ENCODE data around the gene C4orf36.

C4orf36 gene

DNA sequence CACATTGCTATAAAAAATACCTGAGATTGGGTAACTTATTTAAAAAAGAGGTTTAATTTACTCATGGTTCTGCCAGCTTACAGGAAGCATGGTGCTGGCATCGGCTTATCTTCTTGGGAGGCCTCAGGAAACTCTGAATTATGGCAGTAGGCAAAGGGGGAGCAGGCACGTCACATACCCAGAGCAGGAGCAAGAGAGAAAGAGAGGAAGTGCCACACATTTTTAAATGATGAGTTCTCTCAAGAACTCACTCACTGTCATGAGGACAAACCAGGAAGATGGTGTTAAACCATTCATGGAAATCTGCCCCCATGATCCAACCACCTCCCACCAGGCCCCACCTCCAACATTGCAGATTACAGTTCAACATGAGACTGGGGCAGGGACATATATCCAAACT, 32.6 kb upstream of the C4orf36 start:
- Mint-ChIP-seq H3K4me1 (ENCODE audit: low read depth) (peaks cover 17% of the 10 kb centered on the region), H3K9me3 (ENCODE audit: low read depth) (no peaks in the 10 kb centered on the region), H3K4me3 (no peak overlapping the region), H3K27ac (no peak overlapping the region), H3K36me3 (peaks cover 3% of the 10 kb centered on the region), H3K27me3 (no peaks in the 10 kb centered on the region)

- H3K4me1 Mint-ChIP-seq (ENCODE audit: low read depth): no peaks in the 10 kb centered on the region
- H3K27me3 Mint-ChIP-seq: no peaks in the 10 kb centered on the region
- no peak overlapping the region for H3K4me3 Mint-ChIP-seq
- no peak overlapping the region for H3K27ac Mint-ChIP-seq
- no peaks in the 10 kb centered on the region for H3K9me3 Mint-ChIP-seq (ENCODE audit: low read depth)
- peaks cover 4% of the 10 kb centered on the region for H3K36me3 Mint-ChIP-seq
Measured at GRCh38 chr4:86921608-86922252, 29.5 kb upstream of the C4orf36 start.

DNA sequence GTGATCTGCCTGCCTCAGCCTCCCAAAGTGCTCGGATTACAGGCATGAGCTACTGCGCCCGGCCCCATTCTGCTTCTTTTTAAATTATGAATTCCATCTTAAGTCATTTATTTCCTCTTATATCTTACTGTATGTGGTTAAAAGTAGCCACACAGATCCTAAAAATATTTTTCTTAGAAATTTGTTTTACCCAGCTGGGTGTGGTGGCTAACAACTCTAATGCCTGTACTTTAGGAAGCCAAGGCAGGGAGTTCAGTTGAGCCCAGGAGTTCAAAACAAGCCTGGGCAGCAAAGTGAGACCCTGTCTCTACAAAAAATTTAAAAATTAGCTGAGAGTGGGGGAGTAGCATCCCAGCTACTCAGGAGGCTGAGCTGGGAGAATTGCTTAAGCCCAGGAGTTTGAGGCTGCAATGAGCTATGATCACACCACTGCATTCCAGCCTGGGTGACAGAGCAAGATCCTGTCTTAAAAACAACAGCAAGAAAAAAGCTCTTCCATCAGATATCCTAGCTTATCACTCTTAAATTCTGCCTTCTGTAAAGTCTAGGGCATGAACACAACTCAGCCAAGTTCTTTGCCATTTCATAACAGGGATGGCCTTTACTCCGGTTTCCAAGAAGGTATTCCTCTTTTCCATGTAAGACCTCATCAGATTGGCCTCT, 27.5 kb upstream of the C4orf36 start:
- Mint-ChIP-seq H3K36me3 (peaks cover 8% of the 10 kb centered on the region), H3K9me3 (ENCODE audit: low read depth) (no peaks in the 10 kb centered on the region), H3K27ac (no peak overlapping the region), H3K4me3 (no peak overlapping the region), H3K27me3 (no peaks in the 10 kb centered on the region), H3K4me1 (ENCODE audit: low read depth) (no peaks in the 10 kb centered on the region)

GRCh38 chr4:86918539-86919072, 26.4 kb upstream of the C4orf36 start:
- H3K27ac Mint-ChIP-seq: no peak overlapping the region
- H3K4me3 Mint-ChIP-seq: no peak overlapping the region
- peaks cover 11% of the 10 kb centered on the region for H3K36me3 Mint-ChIP-seq
- H3K27me3 Mint-ChIP-seq: no peaks in the 10 kb centered on the region
- H3K9me3 Mint-ChIP-seq (ENCODE audit: low read depth): no peaks in the 10 kb centered on the region
- no peaks in the 10 kb centered on the region for H3K4me1 Mint-ChIP-seq (ENCODE audit: low read depth)

- Mint-ChIP-seq H3K4me3 (no peak overlapping the region), H3K9me3 (ENCODE audit: low read depth) (no peaks in the 10 kb centered on the region), H3K27me3 (no peaks in the 10 kb centered on the region), H3K36me3 (peaks cover 11% of the 10 kb centered on the region), H3K4me1 (ENCODE audit: low read depth) (no peaks in the 10 kb centered on the region), H3K27ac (no peak overlapping the region)
Measured at GRCh38 chr4:86917212-86918039, 25.2 kb upstream of the C4orf36 start.

- H3K27me3 Mint-ChIP-seq: no peaks in the 10 kb centered on the region
- no peak overlapping the region for H3K27ac Mint-ChIP-seq
Measured at GRCh38 chr4:86916392-86916791, 24.2 kb upstream of the C4orf36 start.

GRCh38 chr4:86910820-86911684, 18.8 kb upstream of the C4orf36 start:
- H3K4me3 Mint-ChIP-seq: no peak overlapping the region
- H3K36me3 Mint-ChIP-seq: peaks cover 7% of the 10 kb centered on the region
- H3K4me1 Mint-ChIP-seq (ENCODE audit: low read depth): peaks cover 12% of the 10 kb centered on the region
- no peaks in the 10 kb centered on the region for H3K27me3 Mint-ChIP-seq
- H3K27ac Mint-ChIP-seq: no peak overlapping the region
- H3K9me3 Mint-ChIP-seq (ENCODE audit: low read depth): no peaks in the 10 kb centered on the region

More at GRCh38 chr4:86916392-86916791, 24.2 kb upstream of the C4orf36 start:
- Mint-ChIP-seq H3K9me3 (ENCODE audit: low read depth) (no peaks in the 10 kb centered on the region), H3K4me1 (ENCODE audit: low read depth) (no peaks in the 10 kb centered on the region), H3K4me3 (no peak overlapping the region), H3K36me3 (peaks cover 11% of the 10 kb centered on the region)

DNA sequence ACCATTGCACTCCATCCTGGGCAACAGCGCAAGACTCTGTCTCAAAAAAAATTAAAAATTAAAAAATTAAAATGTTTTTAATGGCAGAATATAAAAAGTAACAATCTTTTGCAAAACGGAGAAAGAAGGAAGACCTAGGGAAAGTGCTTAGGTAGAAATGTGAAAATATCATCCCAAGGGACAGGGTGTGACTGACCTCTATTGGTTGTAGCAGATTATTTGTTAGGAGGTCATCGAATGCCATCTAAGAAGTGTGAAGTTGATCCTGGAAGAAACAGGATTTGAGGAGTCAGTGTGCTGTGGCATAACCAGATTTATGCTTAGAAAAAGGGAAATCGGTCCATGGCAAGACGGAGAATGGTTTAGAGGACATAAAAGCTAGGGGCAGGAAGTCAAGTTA, 18.1 kb upstream of the C4orf36 start:
- H3K9me3 Mint-ChIP-seq (ENCODE audit: low read depth): no peaks in the 10 kb centered on the region
- peaks cover 12% of the 10 kb centered on the region for H3K4me1 Mint-ChIP-seq (ENCODE audit: low read depth)
- H3K36me3 Mint-ChIP-seq: peaks cover 5% of the 10 kb centered on the region
- no peak overlapping the region for H3K27ac Mint-ChIP-seq
- no peaks in the 10 kb centered on the region for H3K27me3 Mint-ChIP-seq
- no peak overlapping the region for H3K4me3 Mint-ChIP-seq

- H3K9me3 Mint-ChIP-seq (ENCODE audit: low read depth): no peaks in the 10 kb centered on the region
- H3K36me3 Mint-ChIP-seq: peaks cover 5% of the 10 kb centered on the region
- no peak overlapping the region for H3K4me3 Mint-ChIP-seq
- no peaks in the 10 kb centered on the region for H3K27me3 Mint-ChIP-seq
- no peak overlapping the region for H3K27ac Mint-ChIP-seq
- peaks cover 12% of the 10 kb centered on the region for H3K4me1 Mint-ChIP-seq (ENCODE audit: low read depth)
Measured at GRCh38 chr4:86909546-86910295, 17.5 kb upstream of the C4orf36 start.

DNA sequence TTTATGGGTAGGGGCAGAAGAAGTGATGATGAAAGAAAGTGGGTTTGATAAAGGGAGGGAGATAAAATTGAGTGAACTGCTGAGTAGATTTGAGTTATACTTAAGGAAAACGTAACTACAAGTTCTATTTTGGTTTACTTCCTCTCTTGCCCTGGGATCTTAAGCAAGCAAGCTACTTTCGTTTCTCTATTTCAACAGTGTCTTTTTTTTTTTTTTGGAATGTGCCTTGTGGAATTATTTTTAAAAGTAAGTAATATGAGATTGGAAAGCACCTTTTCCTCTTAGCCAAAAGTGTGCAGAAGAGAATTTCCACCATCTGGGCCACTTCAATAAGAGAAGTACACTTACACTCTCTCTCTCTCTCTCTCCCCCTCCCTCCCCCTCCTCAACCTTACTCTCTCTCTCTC, 16.0 kb upstream of the C4orf36 start:
- peaks cover 3% of the 10 kb centered on the region for H3K27me3 Mint-ChIP-seq
- H3K4me3 Mint-ChIP-seq: peak overlapping the region; percentile 36
- no peaks in the 10 kb centered on the region for H3K9me3 Mint-ChIP-seq (ENCODE audit: low read depth)
- no peak overlapping the region for H3K27ac Mint-ChIP-seq
- peaks cover 2% of the 10 kb centered on the region for H3K36me3 Mint-ChIP-seq
- H3K4me1 Mint-ChIP-seq (ENCODE audit: low read depth): peaks cover 15% of the 10 kb centered on the region

- peaks cover 3% of the 10 kb centered on the region for H3K4me1 Mint-ChIP-seq (ENCODE audit: low read depth)
- peaks cover 3% of the 10 kb centered on the region for H3K36me3 Mint-ChIP-seq
Measured at GRCh38 chr4:86901864-86902263, 9.6 kb upstream of the C4orf36 start.

DNA sequence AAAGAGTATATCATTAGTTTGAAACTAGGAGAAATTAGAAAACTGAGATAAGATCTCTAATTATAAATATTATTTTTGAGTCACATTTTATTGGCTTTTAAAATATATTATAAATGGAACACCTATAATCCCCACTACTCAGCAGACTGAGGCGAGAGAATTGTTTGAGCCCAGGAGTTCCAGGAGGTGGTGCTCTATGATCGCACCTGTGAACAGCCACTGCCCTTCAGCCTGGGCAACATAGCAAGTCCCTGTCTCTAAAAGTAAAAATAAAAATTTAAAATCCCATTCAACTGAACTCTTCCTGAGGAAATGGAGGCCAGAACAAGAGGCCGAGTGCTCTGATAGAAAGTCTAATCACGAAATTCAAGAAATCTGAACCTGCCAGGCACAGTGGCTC, 6.3 kb upstream of the C4orf36 start:
- Mint-ChIP-seq H3K27me3 (peaks cover 7% of the 10 kb centered on the region), H3K9me3 (ENCODE audit: low read depth) (no peaks in the 10 kb centered on the region), H3K36me3 (peaks cover 3% of the 10 kb centered on the region), H3K4me3 (no peak overlapping the region), H3K4me1 (ENCODE audit: low read depth) (no peaks in the 10 kb centered on the region), H3K27ac (no peak overlapping the region)

More at GRCh38 chr4:86901864-86902263, 9.6 kb upstream of the C4orf36 start:
- Mint-ChIP-seq H3K9me3 (ENCODE audit: low read depth) (no peaks in the 10 kb centered on the region), H3K4me3 (no peak overlapping the region), H3K27me3 (peaks cover 7% of the 10 kb centered on the region), H3K27ac (no peak overlapping the region)

- no peaks in the 10 kb centered on the region for H3K9me3 Mint-ChIP-seq (ENCODE audit: low read depth)
- peaks cover 9% of the 10 kb centered on the region for H3K27me3 Mint-ChIP-seq
- no peaks in the 10 kb centered on the region for H3K36me3 Mint-ChIP-seq
- no peak overlapping the region for H3K4me3 Mint-ChIP-seq
- H3K4me1 Mint-ChIP-seq (ENCODE audit: low read depth): peaks cover 2% of the 10 kb centered on the region
- no peak overlapping the region for H3K27ac Mint-ChIP-seq
Measured at GRCh38 chr4:86896596-86896995, 4.4 kb upstream of the C4orf36 start.

All from activated naive CD8-positive, alpha-beta T cell (primary cell).